Left ventricle myocardium inferior (tissue), 1 donor: ENCODE results near the gene GSX1. TPM values are rescaled to one million over a fixed set of nuclear protein-coding genes. Genes with fewer than 3 reads are reported as not detected.
"Not testable (repeated sequence)": the region's sequence is repeated elsewhere in the genome, so short reads cannot be mapped to it uniquely, and the experiment has no call there.

Experiments
- DNase-seq: peaks from one replicate; pipeline ENCODE4 v3.0.0-alpha.2; 2020
- H3K27ac ChIP-seq: fragments of 200-600 bp; replicated peaks from 2 replicates; pipeline ENCODE4 v1.8.0; 2021
- H3K27me3 ChIP-seq: fragments of 200-600 bp; 2 replicates; pipeline ENCODE4 v1.8.0; 2021; ENCODE audit warnings: low read depth
- H3K36me3 ChIP-seq: fragments of 200-600 bp; 2 replicates; pipeline ENCODE4 v1.8.0; 2021
- H3K4me1 ChIP-seq: fragments of 200-600 bp; 2 replicates; pipeline ENCODE4 v1.8.0; 2021
- H3K4me3 ChIP-seq: fragments of 200-600 bp; 2 replicates; pipeline ENCODE4 v1.8.0; 2021; ENCODE audit warnings: mild to moderate bottlenecking, moderate library complexity
- H3K9me3 ChIP-seq: fragments of 200-600 bp; replicated peaks from 2 replicates; pipeline ENCODE4 v1.8.0; 2021
- CTCF ChIP-seq: fragments of 200-600 bp; IDR thresholded peaks from 2 replicates; pipeline ENCODE4 v1.8.0; 2021; ENCODE audit warnings: antibody characterized with exemption, mild to moderate bottlenecking, borderline replicate concordance
- intact Hi-C: fragments of 100-400 bp; cut with micrococcal nuclease; formaldehyde crosslinking; loops from one replicate; pipeline ENCODE4 v1.11.0; 2022
- long read RNA-seq: library from polyadenylated mRNA; unstranded; transcript quantifications from one replicate; pipeline ENCODE4 v2.0.0, GENCODE V29; 2021
- total RNA-seq: library from RNA; stranded (reverse); fragmentation: NEBNext Ultra II Directional; extraction: Animal tissue kit (Norgen Biotek cat#: 25700); gene quantifications from one replicate; pipeline ENCODE4 v1.2.1, GENCODE V29; 2021
- donor health status: DM: no; HTN: yes; CAD: no; lungs with severe emphysema.

GSX1 gene
- not detected for total RNA-seq
- long read RNA-seq = 0 reads

GRCh38 chr13:27792393-27793218 lies at the start of gene GSX1:
Gene GSX1, plus strand, starts transcription at chr13:27792483. Its CDS starts 208 bp downstream, at chr13:27792691.
- no peak for TF ChIP-seq CTCF
- intact Hi-C loops = no loop called here
- peaks cover 100% of the 10 kb centered on the region for H3K27me3 ChIP-seq
- peak within 1 kb of the TSS; percentile 57 for H3K4me3 ChIP-seq
- no peaks in the 10 kb centered on the region for H3K9me3 ChIP-seq
- no peak within 1 kb of the TSS for H3K27ac ChIP-seq
- no peaks in the 10 kb centered on the region for H3K36me3 ChIP-seq
- peak; percentile 63 for DNase-seq
- H3K4me1 ChIP-seq = peaks cover 58% of the 10 kb centered on the region

- TF ChIP-seq CTCF = no peak
- Histone ChIP-seq H3K9me3 (no peaks in the 10 kb centered on the region), H3K36me3 (no peaks in the 10 kb centered on the region), H3K27ac (no peak overlapping the region), H3K27me3 (peaks cover 47% of the 10 kb centered on the region), H3K4me3 (no peak overlapping the region), H3K4me1 (no peaks in the 10 kb centered on the region)
- intact Hi-C loops = no loop called here
- DNase-seq = no peak
Measured at GRCh38 chr13:27744801-27745200, 47.5 kb upstream of the GSX1 start.

GRCh38 chr13:27745301-27745700 lies 47.0 kb upstream of the GSX1 start:
- H3K4me1 ChIP-seq = no peaks in the 10 kb centered on the region
- H3K27me3 ChIP-seq = peaks cover 52% of the 10 kb centered on the region
- no peak for TF ChIP-seq CTCF
- H3K27ac ChIP-seq = no peak overlapping the region
- no peak for DNase-seq
- intact Hi-C loops = no loop called here
- H3K36me3 ChIP-seq = no peaks in the 10 kb centered on the region
- no peaks in the 10 kb centered on the region for H3K9me3 ChIP-seq
- H3K4me3 ChIP-seq = no peak overlapping the region

- peaks cover 49% of the 10 kb centered on the region for H3K27me3 ChIP-seq
- intact Hi-C loops, H3K9me3 ChIP-seq, H3K4me3 ChIP-seq, DNase-seq, H3K27ac ChIP-seq, H3K4me1 ChIP-seq, H3K36me3 ChIP-seq: not testable (repeated sequence)
Measured at GRCh38 chr13:27748143-27748542, 44.1 kb upstream of the GSX1 start.

GRCh38 chr13:27751953-27752532 lies 40.2 kb upstream of the GSX1 start:
- Histone ChIP-seq H3K4me1 (no peaks in the 10 kb centered on the region), H3K9me3 (peaks cover 8% of the 10 kb centered on the region), H3K36me3 (no peaks in the 10 kb centered on the region), H3K4me3 (no peak overlapping the region), H3K27ac (no peak overlapping the region), H3K27me3 (peaks cover 31% of the 10 kb centered on the region)
- no peak for DNase-seq
- intact Hi-C loops = no loop called here
- no peak for TF ChIP-seq CTCF

GRCh38 chr13:27765650-27766049 lies 26.6 kb upstream of the GSX1 start:
- Histone ChIP-seq H3K27me3 (peaks cover 94% of the 10 kb centered on the region), H3K36me3 (no peaks in the 10 kb centered on the region), H3K27ac (no peak overlapping the region), H3K4me1 (no peaks in the 10 kb centered on the region), H3K9me3 (no peaks in the 10 kb centered on the region), H3K4me3 (no peak overlapping the region)
- TF ChIP-seq CTCF = no peak
- no peak for DNase-seq
- intact Hi-C loops = no loop called here
